COLO668 (cell line): ENCODE results near the gene TBC1D5.
"Not testable (repeated sequence)": the region's sequence is repeated elsewhere in the genome, so short reads cannot be mapped to it uniquely, and the experiment has no call there.

Experiments
- DNase-seq: peaks from one replicate; lab custom pipeline; 2025; ENCODE audit not compliant: unreplicated experiment; lab: John Stamatoyannopoulos, UW

TBC1D5 gene

DNA sequence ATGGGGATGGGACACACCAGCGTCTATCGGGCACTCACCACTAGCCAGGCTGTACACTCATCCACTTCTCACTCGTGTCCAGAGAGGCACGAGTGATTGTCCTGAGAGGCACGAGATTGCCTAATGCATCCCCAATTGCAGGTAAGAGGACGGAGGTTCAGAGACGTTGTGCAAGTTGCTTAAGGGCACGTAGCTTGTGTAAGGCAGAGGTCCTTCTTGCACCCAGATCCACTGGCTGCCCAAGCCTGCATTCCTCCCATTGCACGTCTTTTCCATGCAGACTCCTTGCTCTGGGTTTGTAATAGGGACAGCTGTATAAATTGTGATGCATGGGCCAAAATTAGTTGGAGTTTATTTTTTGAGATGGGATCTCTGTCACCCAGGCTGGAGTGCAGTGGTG is 593.4 kb downstream of the TBC1D5 start:
- DNase-seq, result no peak

GRCh38 chr3:17144665-17144993 is 597.8 kb downstream of the TBC1D5 start:
- no peak for DNase-seq

DNA sequence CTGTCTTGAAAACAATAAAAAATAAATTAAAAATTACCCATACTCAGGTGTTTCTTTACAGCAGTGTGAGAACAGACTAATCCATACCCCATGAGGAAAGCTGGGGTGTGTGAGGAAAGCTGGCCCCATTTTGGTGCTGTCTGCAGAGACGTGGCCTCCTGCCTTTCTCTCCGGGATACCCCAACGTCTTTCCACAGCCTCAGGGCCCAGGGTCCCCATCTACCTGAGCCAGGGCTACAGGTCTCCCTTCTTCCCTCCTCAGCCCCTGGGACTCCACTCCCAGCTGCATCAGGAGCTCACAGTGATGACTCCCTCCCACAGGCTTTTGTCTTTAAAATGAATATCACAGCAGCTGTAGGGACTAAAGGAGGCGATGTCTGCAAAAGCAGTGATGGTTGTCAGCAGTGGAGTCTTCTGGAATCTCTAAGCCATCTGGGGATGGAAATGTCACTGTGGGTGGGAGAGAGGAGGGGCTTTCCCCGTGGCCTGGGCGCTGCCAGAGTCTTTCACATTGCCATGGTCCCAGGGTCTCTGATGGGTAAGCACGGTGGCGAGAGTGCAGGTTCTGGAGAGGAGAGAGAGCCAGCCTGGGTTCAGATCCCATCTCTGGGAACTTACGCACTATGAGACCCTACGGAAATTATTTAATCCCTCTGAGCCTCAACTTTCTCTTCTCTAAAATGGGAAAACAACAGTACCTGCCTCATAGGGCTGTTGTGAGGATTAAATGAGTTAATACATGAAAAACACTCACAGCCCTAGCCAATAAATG is 598.4 kb downstream of the TBC1D5 start:
- DNase-seq, result no peak

- no peak for DNase-seq
Observed at GRCh38 chr3:17142516-17142915, 599.9 kb downstream of the TBC1D5 start.

DNA sequence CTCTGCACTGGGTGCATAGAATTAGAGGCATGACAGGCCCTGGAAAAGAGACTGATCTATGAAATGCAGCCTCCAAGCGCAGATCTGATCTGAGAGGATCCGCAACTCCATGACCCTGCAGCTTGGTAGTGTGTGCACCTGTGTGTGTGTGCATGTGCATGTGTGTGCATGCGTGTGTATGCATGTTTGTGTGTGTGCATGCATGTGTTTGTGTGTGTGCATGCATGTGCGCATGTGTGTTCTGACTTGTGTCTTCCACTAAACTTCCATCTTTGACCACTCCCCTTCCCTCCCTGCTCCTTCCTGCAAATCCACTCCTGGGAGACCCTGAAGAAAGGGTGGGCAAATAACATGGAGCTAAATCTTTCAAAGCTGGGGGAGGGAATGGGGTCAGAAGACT is 600.7 kb downstream of the TBC1D5 start:
- DNase-seq, result no peak

GRCh38 chr3:17140670-17141505 is 601.5 kb downstream of the TBC1D5 start:
- DNase-seq, result no peak

DNA sequence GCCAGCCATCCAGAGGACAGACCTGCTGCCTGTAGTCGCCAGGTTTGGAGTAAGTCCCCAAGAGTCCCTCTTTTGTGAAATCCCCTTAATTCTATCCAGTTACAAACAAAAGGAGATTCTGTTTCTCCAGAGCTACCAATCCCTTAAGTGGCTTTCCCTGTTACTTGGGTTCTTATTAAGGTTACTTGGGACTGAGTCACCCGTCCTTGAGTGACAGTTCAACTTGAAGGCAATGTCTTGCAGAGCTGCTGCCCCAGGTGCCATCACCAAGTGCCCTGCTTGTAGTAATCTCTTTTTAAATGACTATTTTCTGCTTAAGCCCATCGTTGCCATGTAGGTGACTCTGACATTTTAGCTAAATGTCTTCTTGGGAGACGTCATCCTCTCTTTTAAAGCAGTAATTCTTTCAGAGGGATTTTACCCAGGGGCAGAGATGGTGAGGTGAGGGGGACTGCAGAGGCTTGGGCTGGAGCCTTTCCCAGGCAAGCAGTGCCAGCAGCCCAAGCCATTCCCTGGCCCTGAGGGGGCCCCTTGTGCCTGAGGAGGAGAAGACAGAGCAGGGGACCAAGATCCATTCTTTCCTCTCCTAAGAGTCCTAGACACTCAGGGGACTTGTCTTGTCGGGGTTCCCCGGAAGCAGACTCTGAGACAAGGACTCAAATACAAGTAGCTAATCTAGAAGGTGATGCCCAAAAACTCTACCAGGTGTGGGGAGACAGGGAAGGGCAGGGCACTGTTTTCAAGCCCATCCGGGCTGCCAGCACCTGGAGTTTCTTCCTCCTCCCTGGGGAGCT is 604.0 kb downstream of the TBC1D5 start:
- no peak for DNase-seq

DNA sequence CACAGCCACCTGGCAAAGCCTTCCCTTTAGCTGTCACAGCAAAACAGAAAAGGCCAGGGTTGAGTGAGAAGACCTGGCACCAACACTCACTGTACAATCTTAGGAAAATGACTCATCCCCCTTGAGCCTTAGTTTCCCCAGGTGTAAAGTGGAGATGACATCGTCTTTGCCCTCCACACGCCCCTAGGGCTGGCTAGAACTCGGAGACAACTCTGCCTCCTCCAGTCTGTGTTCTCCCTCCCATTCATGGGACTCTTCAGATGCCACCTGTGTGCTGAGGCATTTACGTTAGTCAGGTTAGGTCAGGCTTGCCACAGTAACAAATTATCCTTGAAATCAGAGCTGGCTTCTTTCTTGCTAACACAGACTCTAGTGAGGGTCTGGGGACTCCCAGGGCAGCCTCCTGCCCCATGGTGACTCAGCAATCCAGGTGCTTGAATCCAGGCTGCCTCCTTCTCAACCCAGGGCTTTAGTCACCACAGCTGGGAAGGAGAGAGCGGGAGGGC is 605.1 kb downstream of the TBC1D5 start:
- DNase-seq, result no peak

DNA sequence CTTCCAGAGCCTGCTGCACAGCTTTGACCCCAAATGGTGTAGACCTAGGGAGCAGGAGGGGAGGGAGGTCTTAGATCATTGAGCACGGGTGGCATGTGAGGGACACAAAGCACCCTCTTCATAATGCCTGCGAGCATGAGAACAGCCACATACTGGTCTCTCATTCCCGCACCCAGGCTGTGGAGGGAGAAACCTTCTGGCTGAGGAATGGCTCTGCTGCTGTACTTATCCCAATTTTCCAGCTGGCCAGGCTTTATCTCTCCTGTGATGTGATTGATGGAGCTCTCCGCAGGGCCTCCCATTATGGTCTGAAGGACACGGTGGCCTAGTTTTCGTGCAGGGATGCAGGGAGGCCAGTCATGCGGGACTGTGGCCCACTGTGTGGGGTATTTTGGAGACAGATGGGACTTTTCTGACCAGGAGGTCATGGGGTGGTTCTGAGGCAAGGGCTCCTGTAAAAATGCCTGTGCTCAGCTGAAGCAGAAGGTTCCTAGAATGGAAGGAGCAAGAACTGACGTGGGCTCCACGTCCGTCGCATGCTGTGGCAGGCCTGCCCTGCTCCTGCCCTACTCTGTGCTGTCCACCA is 606.2 kb downstream of the TBC1D5 start:
- no peak for DNase-seq

DNA sequence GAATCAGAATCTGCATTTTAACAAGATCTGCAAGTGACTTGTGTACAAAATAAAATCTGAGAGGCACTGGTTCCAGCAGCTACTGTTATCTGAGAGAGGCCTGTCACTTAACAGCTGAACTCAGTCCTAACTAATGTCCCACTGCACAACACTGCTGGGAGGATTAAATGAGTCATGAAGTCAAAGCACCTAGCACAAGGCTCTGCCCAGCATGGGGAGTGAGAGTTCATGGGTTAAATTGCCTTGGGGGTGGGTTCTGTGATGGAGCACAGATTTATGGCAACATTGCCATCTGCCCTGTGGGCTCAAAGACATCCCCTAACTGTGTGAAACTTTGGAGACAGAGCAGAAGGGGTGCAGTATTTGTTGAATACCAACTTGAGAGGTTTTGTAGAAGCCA is 606.7 kb downstream of the TBC1D5 start:
- no peak for DNase-seq

DNA sequence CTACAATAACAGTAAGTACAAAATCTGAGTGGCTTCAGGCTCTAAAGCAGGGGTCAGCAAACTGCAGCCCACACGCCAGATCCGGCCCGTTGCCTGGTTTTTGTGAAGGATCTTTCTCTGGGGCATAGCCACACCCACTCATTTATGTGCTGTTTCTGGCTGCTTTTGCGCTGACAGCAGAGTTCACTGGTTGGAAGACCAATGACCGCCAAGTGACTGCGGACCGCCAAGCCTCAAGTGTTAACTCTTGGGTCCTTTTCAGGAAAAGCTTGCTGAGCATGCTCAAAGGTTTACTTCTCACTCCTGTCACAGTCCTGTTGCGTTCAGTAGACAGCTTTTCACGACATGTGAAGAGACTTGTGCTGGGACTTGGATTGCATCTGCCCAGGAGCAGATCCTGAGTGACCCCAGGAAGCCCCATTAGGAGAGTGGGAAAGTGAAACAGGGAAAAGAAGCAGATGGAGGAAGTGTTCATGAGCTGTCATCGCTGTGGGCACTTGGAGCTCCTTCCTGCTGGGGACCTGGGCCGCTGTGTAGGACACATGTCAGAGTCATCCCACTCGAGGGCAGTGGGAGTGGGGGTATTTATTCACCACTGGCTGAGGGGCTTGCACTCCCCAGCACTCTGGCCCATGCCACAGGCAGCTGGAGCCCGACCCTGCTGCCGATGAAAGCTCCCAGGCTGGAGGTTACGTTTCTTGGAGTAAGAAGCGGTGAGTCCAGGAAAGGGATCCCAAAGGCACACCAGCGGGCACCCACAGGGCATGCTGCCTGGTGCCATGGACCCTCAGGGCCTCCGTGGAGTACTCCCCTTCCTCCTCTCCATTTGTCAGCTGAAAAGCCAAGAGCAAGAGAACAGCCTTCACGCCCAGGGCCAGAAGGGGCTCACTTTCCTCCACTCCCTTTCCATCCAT is 608.5 kb downstream of the TBC1D5 start:
- DNase-seq, result no peak

GRCh38 chr3:17132286-17133115 is 609.9 kb downstream of the TBC1D5 start:
- DNase-seq, result no peak

GRCh38 chr3:17130956-17131355 is 611.5 kb downstream of the TBC1D5 start:
- no peak for DNase-seq

DNA sequence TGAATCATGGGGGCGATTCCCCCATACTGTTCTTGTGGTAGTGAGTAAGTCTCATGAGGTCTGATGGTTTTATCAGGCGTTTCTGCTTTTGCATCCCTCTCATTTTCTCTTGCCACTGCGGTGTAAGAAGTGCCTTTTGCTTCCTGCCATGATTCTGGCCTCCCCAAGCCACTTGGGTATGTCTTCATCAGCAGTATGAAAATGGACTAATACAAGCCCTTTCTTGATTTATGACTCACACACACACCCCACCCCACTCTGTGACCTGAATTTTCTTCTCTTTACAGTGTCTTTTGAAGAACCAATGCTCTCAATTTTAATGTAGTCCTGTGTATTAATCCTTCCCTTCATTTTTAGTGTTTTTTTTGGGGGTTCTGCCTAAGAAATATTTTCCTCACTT is 612.9 kb downstream of the TBC1D5 start:
- no peak for DNase-seq

- not testable (repeated sequence) for DNase-seq
Observed at GRCh38 chr3:17128671-17129070, 613.8 kb downstream of the TBC1D5 start.

GRCh38 chr3:17125738-17126442 is 616.5 kb downstream of the TBC1D5 start:
- DNase-seq, result no peak

DNA sequence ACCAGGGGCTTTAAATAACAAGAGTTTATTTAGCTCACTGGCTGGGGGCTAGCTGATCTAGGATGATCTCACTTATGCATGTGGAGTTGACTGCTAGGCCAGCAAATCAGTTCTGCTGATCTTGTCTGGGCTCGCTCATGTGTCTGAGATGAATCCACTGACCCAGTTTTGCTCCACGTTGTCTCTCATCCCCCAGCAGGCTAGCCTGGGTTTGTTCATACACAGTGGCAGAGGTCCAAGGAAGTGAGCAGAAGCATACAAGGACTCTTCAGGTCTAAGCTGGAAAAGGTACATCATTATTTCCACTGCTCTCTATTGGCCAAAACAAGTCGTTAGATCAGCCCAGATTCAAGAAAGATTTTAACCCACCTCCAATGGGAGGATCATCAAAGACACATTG is 619.7 kb downstream of the TBC1D5 start:
- no peak for DNase-seq

DNA sequence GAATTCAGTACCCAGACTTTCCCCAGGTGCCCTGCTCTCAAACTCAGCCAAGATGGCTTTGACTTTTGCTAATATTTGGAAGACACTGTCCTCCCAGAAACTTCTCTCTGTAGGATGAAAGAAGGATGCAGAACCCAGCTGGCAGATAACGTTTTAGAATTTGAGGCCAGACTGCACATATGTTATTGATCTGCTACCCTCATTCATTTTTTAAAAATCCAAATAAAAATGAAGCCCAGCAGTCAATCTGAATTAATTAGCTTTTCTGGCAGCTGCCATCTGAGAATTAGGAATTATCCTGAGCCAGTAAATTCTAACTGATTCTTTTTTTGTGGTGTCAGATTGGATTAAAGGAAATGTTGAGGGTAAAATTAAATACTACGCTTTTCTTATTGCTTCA is 621.1 kb downstream of the TBC1D5 start:
- DNase-seq, result no peak

DNA sequence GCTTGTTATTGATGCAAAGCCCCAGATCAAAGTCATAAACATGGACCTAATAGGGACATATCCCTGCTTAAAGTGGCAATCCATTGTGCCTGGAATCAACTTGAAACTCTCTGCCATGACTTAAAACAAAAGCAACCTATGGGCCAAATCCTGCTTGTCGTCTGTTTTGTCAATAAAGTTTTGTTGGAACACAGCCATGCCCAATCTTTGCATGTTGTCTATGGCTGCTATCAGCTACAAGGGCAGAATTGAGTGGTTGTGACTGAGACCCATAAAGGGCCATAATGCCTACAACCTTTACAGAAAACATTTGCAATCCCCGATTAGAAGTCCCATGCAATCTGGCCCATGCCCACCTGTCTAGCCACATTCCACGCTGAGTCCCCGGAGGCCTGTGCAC is 622.3 kb downstream of the TBC1D5 start:
- no peak for DNase-seq
